Heart left ventricle (tissue), 16 donors: ENCODE measurements around the gene ASIC3. TPM values are rescaled to one million over a fixed set of nuclear protein-coding genes. Genes with fewer than 3 reads are reported as not detected.
A peak's percentile ranks its signal among the peaks of the same experiment; 100 is the strongest.

ENCODE experiments used
- ATAC-seq, 4 donors: fragments of 200-7000 bp; cut with Tn5 transposase; one replicate each; pipeline ENCODE4 v1.9.1; 2020 to 2022; ENCODE audit warnings: moderate library complexity in 4 of 4, mild to moderate bottlenecking in 3 of 4, moderate number of reproducible peaks in 1 of 4
- DNase-seq, 5 donors: peaks; one replicate each; pipeline ENCODE4 v3.0.0-alpha.2; 2020
- H3K27ac ChIP-seq, 12 donors: fragments of 200-600 bp; sonication (generic) in 4 of 12; one replicate each; pipeline versions ENCODE4 v1.5.0 to v1.8.0; 2016 to 2022; ENCODE audit warnings: mild to moderate bottlenecking in 2 of 12
- H3K27me3 ChIP-seq, 9 donors: fragments of 200-600 bp; sonication (generic) in 2 of 9; one replicate each; pipeline versions ENCODE4 v1.5.1 to v1.8.0; 2016 to 2022; ENCODE audit warnings: mild to moderate bottlenecking in 3 of 9
- H3K36me3 ChIP-seq, 9 donors: fragments of 200-600 bp; sonication (generic) in 2 of 9; one replicate each; pipeline versions ENCODE4 v1.5.0 to v1.8.0; 2018 to 2022; ENCODE audit warnings: mild to moderate bottlenecking in 2 of 9
- H3K4me1 ChIP-seq, 12 donors: fragments of 200-600 bp; sonication (generic) in 4 of 12; one replicate each; pipeline versions ENCODE4 v1.5.0 to v1.8.0; 2016 to 2022; ENCODE audit warnings: mild to moderate bottlenecking in 3 of 12
- H3K4me3 ChIP-seq, 12 donors: fragments of 200-600 bp; sonication (generic) in 4 of 12; one replicate each; pipeline versions ENCODE4 v1.5.0 to v1.8.0; 2017 to 2022; ENCODE audit warnings: mild to moderate bottlenecking in 9 of 12, moderate library complexity in 4 of 12
- H3K9me3 ChIP-seq, 12 donors: fragments of 200-600 bp; sonication (generic) in 4 of 12; one replicate each; pipeline versions ENCODE4 v1.5.0 to v1.8.0; 2016 to 2022; ENCODE audit warnings: mild to moderate bottlenecking in 1 of 12
- POLR2A ChIP-seq, 2 donors: fragments of 450-650 bp; IDR thresholded peaks; one replicate each; pipeline ENCODE4 v1.6.1; 2017; ENCODE audit warnings: antibody characterized with exemption in 2 of 2, mild to moderate bottlenecking in 2 of 2, moderate library complexity in 2 of 2
- WGBS, 4 donors: extraction: QIAGEN DNeasy Blood & Tissue Kit in 2 of 4; methylation state at CpG; one replicate each; pipeline versions ENCODE4 v1.1.5 to v1.1.7; 2013 to 2018; 5-methylcytosine and 5-hydroxymethylcytosine counted together
- intact Hi-C, 10 donors: fragments of 100-400 bp; cut with DNase I; formaldehyde crosslinking; loops; one replicate each; pipeline versions ENCODE4 v1.11.1 to v1.14.2; 2022
- polyA plus RNA-seq, 2 donors: library from polyadenylated mRNA; stranded (reverse); fragments of 200-250 nt; gene quantifications; one replicate each; pipeline ENCODE4 v1.2.3, GENCODE V29; 2013
- total RNA-seq, 9 donors: library from RNA; depleted of rRNA in 2 of 9; stranded (reverse); fragments of >200 nt in 2 of 9; fragmentation: NEBNext Ultra II Directional in 3 of 9; extraction: Animal tissue kit (Norgen Biotek cat#: 25700) in 3 of 9; gene quantifications; one replicate each; pipeline versions ENCODE4 v1.1.0 to v1.2.4, GENCODE V29; 2016 to 2023
- TF ChIP-seq, protein P1 (sequence below), 12 donors: fragments of 200-600 bp; sonication (generic) in 4 of 12; IDR thresholded peaks; one replicate each; pipeline versions ENCODE4 v1.5.0 to v1.8.0; 2018 to 2022; ENCODE audit warnings: antibody characterized with exemption in 12 of 12, mild to moderate bottlenecking in 5 of 12
- donor health status: ischemic (EF 13 %, LVEDD 7.1; RV severe dilation, severe dysfunction).
- donor health status: healthy with polysubstance abuse.
- donor health status: DM: no; HTN: yes; CAD: no.
- donor health status: DM: no; HTN: no; CAD: no.
- donor health status: ischemic (EF 25% LVEDD 6.9; RV normal size, moderate dysfunction).
- donor health status: ischemic (EF 25% LVEDD 5.7; RV mildly dilated, moderate dysfunction).
- donor health status: healthy.
- donor health status: DM: yes; HTN: yes; CAD: no.
- donor health status: ischemic (EF 35%, LVEDD 5.7; RV mildly dilated, moderate dysfunction).
- donor health status: nonischemic (EF 11% LVEDD 7.7; RV severe dilation, severe dysfunction).
- donor health status: DM: yes; HTN: yes; CAD: no.
- donor health status: PGD.
- donor health status: ischemic (EF 29% LVEDD 5.4; RV normal size, mild dysfunction).
- donor health status: nonischemic (EF 23%, LVEDD 6.1; RV moderate dilation, normal function).

ASIC3 gene
- total and polyA plus RNA-seq, 11 donors, result 2.7 to 12.9 (median 4.8) TPM

DNA sequence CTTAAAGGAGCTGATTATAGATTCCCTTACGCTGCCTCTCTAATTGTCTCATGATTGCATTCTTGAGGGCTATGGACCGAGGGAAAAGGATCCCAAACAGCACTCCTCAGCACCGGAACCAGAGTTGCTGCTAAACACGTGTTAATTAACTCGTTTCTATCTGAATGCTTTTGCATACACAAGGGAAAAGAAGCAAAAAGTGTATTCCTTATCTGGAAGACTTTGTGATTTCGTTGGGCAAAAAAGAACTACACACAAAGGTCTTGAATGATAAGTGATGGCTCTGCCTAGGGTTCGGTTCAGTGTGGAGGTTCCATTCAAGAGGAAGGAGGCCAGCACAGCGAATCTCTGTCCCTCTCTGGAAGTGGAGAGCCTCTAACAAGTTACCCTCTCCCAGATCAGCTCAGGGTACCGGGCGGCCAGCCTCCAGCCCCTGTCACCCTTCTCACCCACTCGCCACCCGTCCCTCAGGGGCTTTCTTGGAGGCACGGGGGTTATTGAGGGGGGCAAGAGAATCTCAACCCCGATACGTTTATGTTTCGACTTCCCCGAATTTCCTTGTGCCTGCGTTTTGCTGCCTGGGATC lies 10.5 kb downstream of the ASIC3 start:
- 4 to 8% (median 6%) methylated on average over 18 of the region's 18 CpGs for WGBS, 4 donors
- Histone ChIP-seq H3K9me3 (no peaks in the 10 kb centered on the region), H3K36me3 (peaks cover 0 to 6% (median 1%) of the 10 kb centered on the region in 9 donors), H3K4me3 (peak overlapping the region; percentile 68 to 100 (median 90)), H3K27ac (peak overlapping the region; percentile 90 to 99 (median 98)), H3K4me1 (peaks cover 9 to 55% (median 48%) of the 10 kb centered on the region in 12 donors), H3K27me3 (no peaks in the 10 kb centered on the region)
- TF ChIP-seq, protein P1, sequence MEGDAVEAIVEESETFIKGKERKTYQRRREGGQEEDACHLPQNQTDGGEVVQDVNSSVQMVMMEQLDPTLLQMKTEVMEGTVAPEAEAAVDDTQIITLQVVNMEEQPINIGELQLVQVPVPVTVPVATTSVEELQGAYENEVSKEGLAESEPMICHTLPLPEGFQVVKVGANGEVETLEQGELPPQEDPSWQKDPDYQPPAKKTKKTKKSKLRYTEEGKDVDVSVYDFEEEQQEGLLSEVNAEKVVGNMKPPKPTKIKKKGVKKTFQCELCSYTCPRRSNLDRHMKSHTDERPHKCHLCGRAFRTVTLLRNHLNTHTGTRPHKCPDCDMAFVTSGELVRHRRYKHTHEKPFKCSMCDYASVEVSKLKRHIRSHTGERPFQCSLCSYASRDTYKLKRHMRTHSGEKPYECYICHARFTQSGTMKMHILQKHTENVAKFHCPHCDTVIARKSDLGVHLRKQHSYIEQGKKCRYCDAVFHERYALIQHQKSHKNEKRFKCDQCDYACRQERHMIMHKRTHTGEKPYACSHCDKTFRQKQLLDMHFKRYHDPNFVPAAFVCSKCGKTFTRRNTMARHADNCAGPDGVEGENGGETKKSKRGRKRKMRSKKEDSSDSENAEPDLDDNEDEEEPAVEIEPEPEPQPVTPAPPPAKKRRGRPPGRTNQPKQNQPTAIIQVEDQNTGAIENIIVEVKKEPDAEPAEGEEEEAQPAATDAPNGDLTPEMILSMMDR (IDR thresholded peaks at IDR 0.05), result no peak
- no peak for TF ChIP-seq POLR2A (IDR thresholded peaks at IDR 0.05)
- ATAC-seq (no peak), DNase-seq (no peak)
- intact Hi-C loops, result loop anchor here in 5 of 10 donors (1.0 to 10.0 kb wide), 8 partner anchors 22 to 1347 kb away; partner anchors contain the start of genes ABCB8 (in 4 of the 5), AGAP3 (in 2 of the 5), FASTK (in 2 of the 5) and ABCF2 (in 1 of the 5)

DNA sequence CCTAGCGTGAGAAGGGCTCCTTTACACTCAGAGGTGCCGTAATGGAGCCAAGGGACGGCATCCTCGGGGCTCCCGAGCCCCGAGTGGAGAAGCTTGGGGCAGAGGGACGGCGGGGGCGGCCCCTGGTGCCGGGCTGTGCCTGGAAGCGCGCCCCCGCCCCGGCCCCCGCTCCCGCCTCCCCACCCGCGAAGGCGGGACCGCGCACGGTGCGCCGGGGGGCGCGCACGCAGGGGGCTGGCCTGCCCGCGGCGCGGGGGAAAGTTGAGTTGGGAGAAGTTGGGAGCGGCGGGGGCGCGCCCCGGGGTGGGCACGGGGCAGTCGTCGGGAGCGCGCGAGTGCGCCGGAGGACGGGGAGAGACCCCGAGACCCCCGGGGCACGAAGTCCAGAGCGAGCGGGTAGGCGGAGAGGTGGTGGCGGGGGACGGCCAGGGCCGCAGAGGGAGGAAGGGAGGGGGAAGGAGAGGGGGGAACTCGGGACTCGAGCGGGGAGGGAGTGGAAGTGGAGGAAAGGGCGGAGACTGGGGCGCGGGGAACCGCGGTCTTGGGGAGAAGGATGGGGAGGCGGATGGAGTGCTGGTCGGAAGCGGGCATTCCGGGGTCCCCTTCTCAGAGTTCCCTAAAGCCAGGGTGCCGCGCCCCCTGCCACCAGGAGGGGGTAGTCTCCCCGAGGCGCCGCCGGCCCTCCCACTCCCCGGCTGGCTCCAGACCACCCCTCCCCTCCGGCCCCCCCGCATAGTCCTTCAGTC lies 11.2 kb downstream of the ASIC3 start, which contains the start of gene SLC4A2:
Gene SLC4A2, plus strand, starts transcription at position 223 of the 746 bp plus-strand sequence. CDS start 2,399 bp downstream, outside the sequence.
- Histone ChIP-seq H3K4me3 (peak within 1 kb of the TSS; percentile 68 to 100 (median 90)), H3K36me3 (peaks cover 0 to 12% (median 8%) of the 10 kb centered on the region in 9 donors), H3K9me3 (no peaks in the 10 kb centered on the region), H3K4me1 (peaks cover 9 to 55% (median 48%) of the 10 kb centered on the region in 12 donors), H3K27me3 (no peaks in the 10 kb centered on the region), H3K27ac (peak within 1 kb of the TSS; percentile 90 to 99 (median 98))
- TF ChIP-seq, protein P1 (IDR thresholded peaks at IDR 0.05), result peak; percentile 21 to 73 (median 56)
- peak in 1 of 2 donors; percentile 51 for TF ChIP-seq POLR2A (IDR thresholded peaks at IDR 0.05)
- intact Hi-C loops, result loop anchor here in 6 of 10 donors (1.0 to 10.0 kb wide), 9 partner anchors 21 to 1347 kb away; partner anchors contain the start of genes FASTK (in 4 of the 6), ABCB8 (in 3 of the 6), ABCF2 (in 1 of the 6) and AGAP3 (in 1 of the 6)
- 0 to 1% (median 1%) methylated on average over 46 to 75 of the region's 75 CpGs for WGBS, 4 donors
- peak; percentile 12 to 61 (median 54) for ATAC-seq
- peak; percentile 83 to 91 (median 89) for DNase-seq

DNA sequence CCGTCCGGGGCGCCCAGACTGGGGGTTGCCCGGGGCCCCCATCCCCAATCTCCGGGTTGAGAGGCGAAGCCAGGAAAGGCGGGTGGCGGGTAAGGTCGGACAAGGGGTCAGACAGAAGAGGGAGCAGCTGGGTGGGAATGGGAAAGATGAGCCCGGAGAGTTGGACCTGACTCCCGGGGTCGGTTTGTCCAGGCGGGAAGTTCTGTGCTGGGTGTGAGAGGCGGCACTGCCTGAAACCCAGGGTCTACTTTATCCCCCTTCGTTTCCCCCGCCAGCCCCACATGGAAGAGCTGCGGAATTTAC lies 11.7 kb downstream of the ASIC3 start:
- ATAC-seq (no peak), DNase-seq (no peak)
- H3K27me3 ChIP-seq, result no peaks in the 10 kb centered on the region
- H3K4me1 ChIP-seq, result peaks cover 9 to 55% (median 48%) of the 10 kb centered on the region in 12 donors
- TF ChIP-seq POLR2A (IDR thresholded peaks at IDR 0.05), result no peak
- TF ChIP-seq, protein P1 (IDR thresholded peaks at IDR 0.05), result peak in 3 of 12 donors; percentile 4 to 13 (median 4)
- H3K9me3 ChIP-seq, result no peaks in the 10 kb centered on the region
- H3K36me3 ChIP-seq, result peaks cover 0 to 17% (median 13%) of the 10 kb centered on the region in 9 donors
- H3K4me3 ChIP-seq, result peak overlapping the region; percentile 68 to 100 (median 90)
- peak overlapping the region; percentile 90 to 99 (median 98) for H3K27ac ChIP-seq
- intact Hi-C loops, result loop anchor here in 3 of 10 donors (1.0 to 10.0 kb wide), 3 partner anchors 20 to 55 kb away; partner anchors contain the start of gene FASTK (in 2 of the 3)
- WGBS, 4 donors, result 1 to 5% (median 3%) methylated on average over 13 to 17 of the region's 17 CpGs
